ENCODE data around the gene CNGB1. TPM values are rescaled to one million over a fixed set of nuclear protein-coding genes. Genes with fewer than 3 reads are reported as not detected.

Gene CNGB1
- total RNA-seq, 1 donor from 2014 or later: 0.20 TPM

Other genes with a start within 250 kb of the CNGB1 start
- 25.4 and 40.2 TPM in 2 replicates for gene KATNB1, start 235.4 kb downstream of the CNGB1 start, total RNA-seq
- 53.3 and 65.0 TPM in 2 replicates for gene KIFC3, start 168.6 kb downstream of the CNGB1 start, total RNA-seq
- gene ZNF319, start 29.5 kb upstream of the CNGB1 start, total RNA-seq: 2.7 and 4.1 TPM in 2 replicates
- 37.3 and 71.8 TPM in 2 replicates for gene USB1, start 30.3 kb upstream of the CNGB1 start, total RNA-seq
- 3.6 and 5.1 TPM in 2 replicates for gene MMP15, start 54.6 kb upstream of the CNGB1 start, total RNA-seq
- gene CFAP20, start 158.3 kb upstream of the CNGB1 start, total RNA-seq: 41.7 and 57.1 TPM in 2 replicates
- gene CSNK2A2, start 227.0 kb upstream of the CNGB1 start, total RNA-seq: 45.0 and 49.7 TPM in 2 replicates

All from pulmonary artery endothelial cell (primary cell).